Hepatocyte (in vitro differentiated cells): ENCODE results near the gene MITF.

Experiments
- EZH2 ChIP-seq: fragments of 200-600 bp; sonication (generic); IDR thresholded peaks from 2 replicates; pipeline ENCODE4 v1.6.1; 2016; ENCODE audit warnings: antibody characterized with exemption, mild to moderate bottlenecking, borderline replicate concordance
- EZH2phosphoT487 ChIP-seq: fragments of 200-600 bp; sonication (generic); IDR thresholded peaks from one replicate; pipeline ENCODE4 v1.6.1; 2018; ENCODE audit warnings: antibody characterized with exemption, mild to moderate bottlenecking, low read depth, moderate library complexity; ENCODE audit not compliant: unreplicated experiment, severe bottlenecking
- TF ChIP-seq, protein P1 (sequence below): fragments of 200-600 bp; sonication (generic); IDR thresholded peaks from 2 replicates; pipeline ENCODE4 v1.5.1; 2016; ENCODE audit warnings: antibody characterized with exemption, mild to moderate bottlenecking; ENCODE audit not compliant: poor library complexity

DNA sequence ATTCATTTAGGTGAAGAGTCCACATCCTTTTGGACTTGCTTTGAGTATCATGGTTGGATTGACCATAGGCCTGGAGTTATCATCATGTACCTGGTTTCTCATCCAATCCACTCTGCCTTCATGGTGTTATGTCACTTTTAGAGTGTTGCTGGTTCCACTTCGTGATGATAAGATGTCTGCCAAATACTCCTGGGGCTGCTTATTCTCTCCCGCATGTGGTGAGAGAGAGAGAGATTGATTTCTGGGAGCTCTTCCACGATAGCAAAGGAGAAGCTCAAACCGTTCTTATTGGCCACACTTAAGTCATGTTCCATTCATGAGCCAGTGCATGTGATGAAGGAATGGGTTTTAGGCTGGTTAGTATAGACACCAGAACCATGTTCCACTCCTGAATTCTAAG is 47.6 kb downstream of the MITF start:
- TF ChIP-seq, protein P1, sequence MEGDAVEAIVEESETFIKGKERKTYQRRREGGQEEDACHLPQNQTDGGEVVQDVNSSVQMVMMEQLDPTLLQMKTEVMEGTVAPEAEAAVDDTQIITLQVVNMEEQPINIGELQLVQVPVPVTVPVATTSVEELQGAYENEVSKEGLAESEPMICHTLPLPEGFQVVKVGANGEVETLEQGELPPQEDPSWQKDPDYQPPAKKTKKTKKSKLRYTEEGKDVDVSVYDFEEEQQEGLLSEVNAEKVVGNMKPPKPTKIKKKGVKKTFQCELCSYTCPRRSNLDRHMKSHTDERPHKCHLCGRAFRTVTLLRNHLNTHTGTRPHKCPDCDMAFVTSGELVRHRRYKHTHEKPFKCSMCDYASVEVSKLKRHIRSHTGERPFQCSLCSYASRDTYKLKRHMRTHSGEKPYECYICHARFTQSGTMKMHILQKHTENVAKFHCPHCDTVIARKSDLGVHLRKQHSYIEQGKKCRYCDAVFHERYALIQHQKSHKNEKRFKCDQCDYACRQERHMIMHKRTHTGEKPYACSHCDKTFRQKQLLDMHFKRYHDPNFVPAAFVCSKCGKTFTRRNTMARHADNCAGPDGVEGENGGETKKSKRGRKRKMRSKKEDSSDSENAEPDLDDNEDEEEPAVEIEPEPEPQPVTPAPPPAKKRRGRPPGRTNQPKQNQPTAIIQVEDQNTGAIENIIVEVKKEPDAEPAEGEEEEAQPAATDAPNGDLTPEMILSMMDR = no peak
- TF ChIP-seq EZH2 (no peak), EZH2phosphoT487 (no peak)
